HEK293 (cell line): Measurements from ENCODE around the gene TMEM179.

Source experiments
- CTCF ChIA-PET: fragments of 350-600 bp; formaldehyde crosslinking; extraction: SDS; loops from one replicate; lab custom pipeline; 2021; ENCODE audit warnings: antibody characterized with exemption; lab: Yijun Ruan, JAX
- POLR2A ChIA-PET: fragments of 300-600 bp; formaldehyde crosslinking; extraction: SDS; loops from one replicate; lab custom pipeline; 2020; ENCODE audit warnings: antibody characterized with exemption, inconsistent platforms; lab: Yijun Ruan, JAX
- H3K27ac ChIP-seq: fragments of 200-500 bp; sonication (Bioruptor generic); 2 replicates; pipeline ENCODE4 v1.5.1; 2014; ENCODE audit warnings: low read depth, low read length, control low read depth, inconsistent platforms; ENCODE audit errors: extremely low read depth
- H3K36me3 ChIP-seq, 2 experiments: fragments of 200-500 bp in 1 of 2; sonication (Bioruptor generic) in 1 of 2; 1 replicate in 1 of 2; 2 replicates in 1 of 2; pipeline ENCODE4 v1.5.1; 2014 to 2017; ENCODE audit warnings: inconsistent platforms in 2 of 2, low read length in 2 of 2; ENCODE audit not compliant: control insufficient read depth in 2 of 2, insufficient read depth in 1 of 2
- H3K4me1 ChIP-seq: fragments of 200-500 bp; sonication (Bioruptor generic); 2 replicates; pipeline ENCODE4 v1.5.1; 2014; ENCODE audit warnings: mild to moderate bottlenecking, low read length, inconsistent platforms; ENCODE audit not compliant: control insufficient read depth, insufficient read depth
- H3K4me3 ChIP-seq: 2 replicates; pipeline ENCODE4 v1.5.1; 2011; ENCODE audit warnings: low read depth, mild to moderate bottlenecking, control low read depth, low read length, moderate library complexity
- H3K9me3 ChIP-seq: fragments of 200-500 bp; sonication (Bioruptor generic); 2 replicates; pipeline ENCODE4 v1.5.1; 2014; ENCODE audit warnings: low read depth, low read length, inconsistent platforms; ENCODE audit not compliant: control insufficient read depth, insufficient read depth
- ATF2 ChIP-seq: fragments of 450-650 bp; formaldehyde crosslinking; IDR thresholded peaks from 2 replicates; pipeline ENCODE4 v1.5.1; 2016; ENCODE audit warnings: missing biosample characterization, missing genetic modification characterization, low read depth
- BCL6B ChIP-seq: fragments of 450-650 bp; formaldehyde crosslinking; IDR thresholded peaks from 2 replicates; pipeline ENCODE4 v1.5.1; 2017; ENCODE audit warnings: missing biosample characterization, missing genetic modification characterization
- EGR2 ChIP-seq: fragments of 450-650 bp; formaldehyde crosslinking; IDR thresholded peaks from 2 replicates; pipeline ENCODE4 v1.5.1; 2016; ENCODE audit warnings: low read depth, missing biosample characterization, missing genetic modification characterization
- IKZF3 ChIP-seq: fragments of 450-650 bp; IDR thresholded peaks from 2 replicates; pipeline ENCODE4 v1.5.0; 2018; ENCODE audit warnings: missing biosample characterization, mild to moderate bottlenecking, missing genetic modification characterization, moderate library complexity
- KLF17 ChIP-seq: fragments of 450-650 bp; formaldehyde crosslinking; IDR thresholded peaks from 2 replicates; pipeline ENCODE4 v1.5.1; 2016; ENCODE audit warnings: missing biosample characterization, missing genetic modification characterization
- MYNN ChIP-seq: fragments of 450-650 bp; formaldehyde crosslinking; IDR thresholded peaks from 2 replicates; pipeline ENCODE4 v1.5.1; 2016; ENCODE audit warnings: missing biosample characterization, missing genetic modification characterization, borderline replicate concordance
- PRDM4 ChIP-seq: fragments of 450-650 bp; formaldehyde crosslinking; IDR thresholded peaks from 2 replicates; pipeline ENCODE4 v1.5.1; 2017; ENCODE audit warnings: missing biosample characterization, missing genetic modification characterization
- TCF7L2 ChIP-seq: IDR thresholded peaks from 2 replicates; pipeline ENCODE4 v1.6.1; 2011; ENCODE audit warnings: low read depth, mild to moderate bottlenecking, inconsistent platforms, low read length, moderate library complexity, borderline replicate concordance
- YY1 ChIP-seq: fragments of 450-650 bp; formaldehyde crosslinking; IDR thresholded peaks from 2 replicates; pipeline ENCODE4 v1.5.1; 2018; ENCODE audit warnings: missing biosample characterization, missing genetic modification characterization
- ZBTB17 ChIP-seq: fragments of 450-650 bp; formaldehyde crosslinking; IDR thresholded peaks from 2 replicates; pipeline ENCODE4 v1.5.1; 2016; ENCODE audit warnings: missing biosample characterization, missing genetic modification characterization
- ZIC2 ChIP-seq: fragments of 450-650 bp; formaldehyde crosslinking; IDR thresholded peaks from 2 replicates; pipeline ENCODE4 v1.5.1; 2016; ENCODE audit warnings: missing biosample characterization, missing genetic modification characterization
- ZNF423 ChIP-seq: fragments of 450-650 bp; formaldehyde crosslinking; IDR thresholded peaks from 2 replicates; pipeline ENCODE4 v1.5.1; 2016; ENCODE audit warnings: missing biosample characterization, missing genetic modification characterization
- ZNF426 ChIP-seq: fragments of 450-650 bp; formaldehyde crosslinking; IDR thresholded peaks from 2 replicates; pipeline ENCODE4 v1.5.1; 2017; ENCODE audit warnings: missing biosample characterization, missing genetic modification characterization, mild to moderate bottlenecking, inconsistent platforms, moderate library complexity
- ZNF514 ChIP-seq: fragments of 450-650 bp; formaldehyde crosslinking; IDR thresholded peaks from 2 replicates; pipeline ENCODE4 v1.5.1; 2016; ENCODE audit warnings: missing biosample characterization, missing genetic modification characterization
- ZNF518A ChIP-seq: fragments of 450-650 bp; formaldehyde crosslinking; conservative IDR thresholded peaks from 2 replicates; pipeline ENCODE4 v1.5.1; 2016; ENCODE audit warnings: low read depth, missing biosample characterization, missing genetic modification characterization
- ZNF544 ChIP-seq: fragments of 450-650 bp; formaldehyde crosslinking; IDR thresholded peaks from 2 replicates; pipeline ENCODE4 v1.5.0; 2017; ENCODE audit warnings: missing biosample characterization, missing genetic modification characterization
- ZNF555 ChIP-seq: fragments of 450-650 bp; formaldehyde crosslinking; conservative IDR thresholded peaks from 2 replicates; pipeline ENCODE4 v1.5.1; 2017; ENCODE audit warnings: missing biosample characterization, mild to moderate bottlenecking, missing genetic modification characterization, inconsistent platforms
- ZNF837 ChIP-seq: fragments of 450-650 bp; formaldehyde crosslinking; IDR thresholded peaks from 2 replicates; pipeline ENCODE4 v1.5.1; 2016; ENCODE audit warnings: missing biosample characterization, missing genetic modification characterization
- ZSCAN5A ChIP-seq: fragments of 450-650 bp; formaldehyde crosslinking; IDR thresholded peaks from 2 replicates; pipeline ENCODE4 v1.5.1; 2016; ENCODE audit warnings: missing biosample characterization, missing genetic modification characterization
- ZXDB ChIP-seq: fragments of 450-650 bp; formaldehyde crosslinking; IDR thresholded peaks from 2 replicates; pipeline ENCODE4 v1.5.1; 2016; ENCODE audit warnings: missing biosample characterization, missing genetic modification characterization

The TMEM179 gene

GRCh38 chr14:104545151-104545941, 59.2 kb downstream of the TMEM179 start:
- no peaks in the 10 kb centered on the region for H3K36me3 ChIP-seq
- H3K4me3 ChIP-seq: no peak overlapping the region
- H3K4me1 ChIP-seq: no peaks in the 10 kb centered on the region
- H3K27ac ChIP-seq: no peak overlapping the region
- TF ChIP-seq ZIC2 (tag by site-specific recombination) (0 out of 2 replicates have a peak, but pooled peaks have one; percentile 23), YY1 (tag by site-specific recombination) (no peak)
- no peaks in the 10 kb centered on the region for H3K9me3 ChIP-seq
- ChIA-PET POLR2A (no interaction called here), CTCF (interaction anchor here (0.6 to 1.5 kb wide), 2 partner anchors 10 to 19 kb away, joined by 3 to 5 read pairs; no protein-coding TSS in a partner anchor)

GRCh38 chr14:104544362-104544961, 60.1 kb downstream of the TMEM179 start:
- no peaks in the 10 kb centered on the region for H3K4me1 ChIP-seq
- H3K9me3 ChIP-seq: no peaks in the 10 kb centered on the region
- H3K27ac ChIP-seq: no peak overlapping the region
- ChIA-PET POLR2A (no interaction called here), CTCF (no interaction called here)
- no peaks in the 10 kb centered on the region for H3K36me3 ChIP-seq
- H3K4me3 ChIP-seq: no peak overlapping the region
- TF ChIP-seq TCF7L2: no peak
- TF ChIP-seq ZXDB (tag by site-specific recombination): no peak
- TF ChIP-seq ZNF555: no peak
- no peak for TF ChIP-seq ZNF426 (tag by site-specific recombination)
- TF ChIP-seq ZNF518A (tag by site-specific recombination): no peak
- no peak for TF ChIP-seq ZNF514
- no peak for TF ChIP-seq BCL6B (tag by site-specific recombination)
- TF ChIP-seq ZBTB17: no peak
- TF ChIP-seq ZNF544 (tag by site-specific recombination): no peak
- no peak for TF ChIP-seq IKZF3 (tag by site-specific recombination)
- TF ChIP-seq KLF17 (tag by site-specific recombination): no peak
- no peak for TF ChIP-seq ATF2 (tag by site-specific recombination)
- TF ChIP-seq ZSCAN5A (tag by site-specific recombination): no peak
- TF ChIP-seq PRDM4: no peak
- TF ChIP-seq MYNN: no peak
- no peak for TF ChIP-seq ZNF423 (tag by site-specific recombination)
- no peak for TF ChIP-seq EGR2 (tag by site-specific recombination)
- TF ChIP-seq ZNF837 (tag by site-specific recombination): no peak
- TF ChIP-seq, all 188 proteins: peak for 0
